SH-SY5Y (cell line): ENCODE data around the gene OTUB1.

Experiments used
- GATA2 ChIP-seq: IDR thresholded peaks from 2 replicates; pipeline ENCODE4 v1.6.1; 2011; ENCODE audit warnings: mild to moderate bottlenecking, low read depth, low read length
- GATA3 ChIP-seq: IDR thresholded peaks from 2 replicates; pipeline ENCODE4 v1.6.1; 2011; ENCODE audit warnings: low read depth, mild to moderate bottlenecking, low read length, moderate library complexity

- TF ChIP-seq GATA2 (no peak), GATA3 (no peak)
These were observed 44.8 kb downstream of the OTUB1 start for GRCh38 chr11:64031001-64031400.
